Stimulated activated CD4-positive, alpha-beta T cell treated with anti-CD3 and anti-CD28 coated beads, TNF-alpha, amount 100 ng/mL, for 4 hours (primary cell): ENCODE measurements around the gene DNAL1.
"Not testable (repeated sequence)": the region's sequence is repeated elsewhere in the genome, so short reads cannot be mapped to it uniquely, and the experiment has no call there.

Experiments used
- DNase-seq, 3 experiments: peaks; one replicate each; pipeline ENCODE4 v3.0.0-alpha.2; 2020; ENCODE audit warnings: low read depth in 3 of 3

Gene DNAL1

DNA sequence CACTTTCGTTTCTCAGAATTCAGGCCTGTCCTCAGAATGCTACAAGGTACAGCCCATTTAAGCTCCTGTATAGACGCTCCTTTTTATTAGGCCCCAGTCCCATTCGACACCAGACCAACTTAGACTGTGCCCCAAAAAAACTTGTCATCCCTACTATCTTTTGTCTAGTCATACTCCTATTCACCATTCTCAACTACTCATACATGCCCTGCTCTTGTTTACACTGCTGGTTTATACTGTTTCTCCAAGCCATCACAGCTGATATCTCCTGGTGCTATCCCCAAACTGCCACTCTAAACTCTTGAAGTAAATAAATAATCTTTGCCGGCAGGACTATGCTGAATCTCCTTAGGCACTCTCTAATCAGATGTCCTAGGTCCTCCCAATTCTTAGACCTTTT, 63.3 kb downstream of the DNAL1 start:
- DNase-seq, result not testable (repeated sequence)

DNA sequence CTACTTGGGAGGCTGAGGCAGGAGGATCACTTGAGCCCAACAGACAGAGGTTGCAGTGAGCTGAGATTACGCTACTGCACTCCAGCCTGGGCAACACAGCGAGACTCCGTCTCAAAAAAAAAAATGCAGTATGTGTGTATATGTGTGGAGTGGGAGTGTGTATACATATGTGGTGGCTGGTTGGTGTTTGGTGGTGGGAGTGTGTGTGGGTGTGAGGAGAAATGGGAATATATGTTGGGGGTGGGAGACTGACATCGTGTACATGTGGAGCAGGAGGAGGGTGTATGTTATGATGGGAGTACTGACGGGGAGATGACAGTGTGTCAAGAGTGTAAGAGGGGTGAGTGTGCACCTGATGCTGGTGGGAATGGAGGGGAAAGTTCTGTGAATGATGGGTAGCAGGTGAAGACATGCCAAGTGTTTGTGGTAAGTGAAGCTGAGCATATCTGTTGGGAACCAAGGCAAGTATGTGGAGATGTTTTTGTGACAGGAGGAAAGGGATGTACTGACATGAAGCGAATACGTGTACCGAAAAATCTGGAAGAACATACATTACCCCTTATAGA, 65.2 kb downstream of the DNAL1 start:
- DNase-seq, result no peak

DNA sequence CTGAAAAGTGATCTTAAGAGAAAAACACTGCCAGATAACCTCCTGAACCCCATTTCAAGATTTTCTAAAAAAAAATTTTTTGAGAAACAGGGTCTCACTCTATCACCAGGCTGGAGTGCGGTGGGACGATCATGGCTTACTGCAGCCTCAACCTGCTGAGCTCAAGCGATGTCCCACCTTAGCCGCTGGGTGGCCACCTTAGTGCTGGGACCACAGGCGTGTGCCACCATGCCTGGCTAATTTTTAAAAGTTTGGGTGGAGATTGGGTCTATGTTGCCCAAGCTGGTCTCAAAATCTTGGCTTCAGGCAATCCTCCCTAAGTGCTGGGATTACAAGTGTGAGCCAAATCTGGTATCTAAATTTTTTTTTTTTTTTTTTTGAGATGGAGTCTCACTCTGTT, 66.0 kb downstream of the DNAL1 start:
- no peak for DNase-seq

DNA sequence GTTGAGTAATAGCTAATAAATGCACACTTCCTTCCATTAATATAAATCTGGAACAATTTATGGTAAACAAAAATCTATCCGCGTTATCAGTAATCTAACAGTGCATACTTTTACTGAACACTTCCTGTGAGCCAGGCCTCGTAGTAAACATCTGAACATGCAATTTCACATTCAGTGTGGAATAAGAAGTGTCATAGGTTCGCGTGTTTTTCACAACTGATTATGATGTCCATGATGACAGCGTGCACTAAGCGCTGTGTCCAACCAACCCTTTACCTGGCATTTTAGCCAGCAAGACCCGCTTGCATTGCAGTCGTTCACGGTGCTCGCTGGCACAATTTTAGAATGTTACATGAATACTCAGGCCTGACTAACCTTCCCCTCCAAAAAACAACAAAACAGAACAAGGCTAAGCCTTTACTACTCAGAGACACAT, 67.3 kb downstream of the DNAL1 start:
- no peak for DNase-seq

DNA sequence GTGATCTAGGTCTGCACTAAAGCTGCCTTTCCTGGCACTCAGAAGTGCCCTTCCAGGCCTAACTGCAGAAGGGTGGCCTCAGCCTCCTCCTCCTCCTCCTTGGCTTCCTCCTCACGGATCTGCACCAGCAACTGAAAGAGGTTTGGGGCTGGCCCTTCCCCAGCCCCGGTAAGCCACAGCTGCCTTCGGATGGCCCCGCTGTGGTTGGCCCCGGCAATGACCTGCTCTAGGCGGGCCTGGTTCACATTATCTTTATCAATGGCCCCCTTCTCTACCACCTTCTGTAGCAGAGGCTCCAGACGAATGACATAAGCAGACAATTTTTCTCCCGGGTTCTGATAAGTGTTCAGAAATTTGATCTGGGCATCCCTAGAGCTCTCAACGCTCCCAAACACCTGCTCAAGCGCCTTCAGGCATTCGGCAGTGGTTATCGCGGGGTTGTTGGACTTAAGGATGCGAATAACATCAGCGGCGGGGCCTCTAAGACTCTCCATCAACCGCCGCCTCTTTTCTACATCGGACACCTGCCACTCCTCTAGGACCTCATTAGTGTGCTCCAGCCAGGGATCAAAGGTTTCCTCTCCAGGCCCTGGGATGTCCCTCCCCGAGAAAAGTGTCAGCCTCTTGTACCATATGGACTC, 67.9 kb downstream of the DNAL1 start:
- DNase-seq, result peak in 1 of 3 experiments; percentile 12

DNA sequence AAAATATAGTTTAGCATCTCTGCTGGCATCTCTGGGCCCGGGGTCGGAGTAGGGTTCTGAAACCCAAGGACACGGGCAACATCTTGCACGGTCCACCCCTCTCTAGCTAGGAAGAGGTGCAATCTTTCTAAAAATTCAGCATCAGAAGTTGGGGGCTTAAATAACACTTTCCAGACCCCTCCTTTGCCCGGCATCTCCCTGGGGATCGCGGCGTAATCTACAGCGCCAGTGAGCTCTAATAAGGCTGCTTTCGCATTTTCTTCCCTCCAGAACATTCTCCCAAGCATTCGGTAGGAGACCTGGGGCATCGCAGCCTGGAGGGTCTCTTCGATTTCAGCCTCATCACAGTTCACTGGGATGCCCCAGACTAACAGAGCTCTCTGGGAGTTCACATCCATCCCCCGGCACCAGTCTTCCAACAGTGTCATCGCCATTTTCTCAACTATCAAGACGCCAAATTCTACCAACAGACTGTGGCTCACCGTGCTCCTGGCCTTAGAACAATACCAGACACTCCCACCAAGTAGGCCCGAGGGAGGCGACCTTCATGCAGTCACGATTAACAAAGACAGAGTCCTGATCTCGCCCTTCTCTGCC, 68.5 kb downstream of the DNAL1 start:
- no peak for DNase-seq

DNA sequence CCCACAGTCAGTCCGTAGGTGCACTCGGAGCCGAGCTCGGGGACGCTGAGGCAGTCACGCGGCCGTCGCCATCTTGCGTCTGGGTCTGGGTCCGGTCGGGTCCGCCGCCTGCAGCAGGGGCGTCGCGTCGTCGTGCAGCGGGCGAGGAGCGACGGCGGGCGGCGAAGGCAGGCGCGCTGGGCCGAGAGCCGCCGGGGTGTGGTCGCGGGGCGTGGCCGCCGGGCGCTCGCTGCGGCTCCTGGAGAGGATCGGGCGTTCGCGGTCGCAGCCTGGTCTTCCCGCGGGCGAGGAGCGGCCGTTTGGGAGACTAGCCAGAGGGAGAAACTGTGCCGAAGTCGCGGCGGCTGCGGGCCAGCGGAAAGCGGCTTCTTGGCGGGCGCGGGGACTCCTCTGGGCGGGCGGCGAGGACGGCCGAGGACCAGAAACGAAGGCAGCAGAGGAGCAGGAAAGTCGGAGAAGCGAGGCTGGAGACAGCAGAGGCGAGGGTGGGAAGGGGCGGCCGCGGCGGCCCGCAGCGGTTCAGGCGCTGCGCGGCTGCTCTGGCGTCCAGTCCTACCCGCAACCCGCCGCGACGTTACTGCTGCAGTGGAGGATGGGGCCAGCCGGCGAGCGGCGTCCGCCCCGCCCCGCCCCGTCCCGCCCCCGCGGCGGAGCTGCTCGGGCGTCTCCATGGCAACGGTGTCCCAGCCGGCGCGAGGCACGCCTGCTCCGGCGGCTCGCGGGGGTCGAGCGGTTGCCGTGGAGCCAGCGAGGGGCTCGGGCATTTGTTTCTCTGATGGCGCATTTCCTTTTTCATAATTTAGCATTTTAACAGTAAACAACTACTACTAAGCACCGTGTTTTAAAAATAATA, 69.2 kb downstream of the DNAL1 start, which contains the start of gene PNMA1:
TSS of gene PNMA1 (minus strand) at position 582 of the 853 bp plus-strand sequence. CDS start 745 bp downstream, outside the sequence.
- peak; percentile 75 to 77 (median 76) for DNase-seq

DNA sequence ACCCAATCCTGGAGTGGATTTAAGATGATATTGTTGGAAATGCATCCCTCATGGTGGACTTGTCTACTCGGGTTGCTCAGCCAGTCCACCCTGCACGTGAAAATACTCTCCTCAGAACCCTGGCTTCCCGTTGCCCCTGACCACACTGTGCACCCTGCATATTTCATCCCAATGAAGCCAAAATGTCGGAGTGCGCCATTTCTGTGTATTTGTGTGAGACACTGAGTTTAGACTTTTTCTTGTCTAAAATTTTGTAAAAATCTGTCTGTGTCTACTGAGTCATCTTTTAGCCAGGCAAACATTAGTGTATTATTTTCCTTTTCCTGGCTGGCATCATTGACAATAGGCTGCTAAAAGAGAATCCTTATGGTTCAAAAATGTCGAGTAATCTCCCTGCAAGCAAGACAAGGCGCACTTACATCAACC, 69.9 kb downstream of the DNAL1 start:
- no peak for DNase-seq

DNA sequence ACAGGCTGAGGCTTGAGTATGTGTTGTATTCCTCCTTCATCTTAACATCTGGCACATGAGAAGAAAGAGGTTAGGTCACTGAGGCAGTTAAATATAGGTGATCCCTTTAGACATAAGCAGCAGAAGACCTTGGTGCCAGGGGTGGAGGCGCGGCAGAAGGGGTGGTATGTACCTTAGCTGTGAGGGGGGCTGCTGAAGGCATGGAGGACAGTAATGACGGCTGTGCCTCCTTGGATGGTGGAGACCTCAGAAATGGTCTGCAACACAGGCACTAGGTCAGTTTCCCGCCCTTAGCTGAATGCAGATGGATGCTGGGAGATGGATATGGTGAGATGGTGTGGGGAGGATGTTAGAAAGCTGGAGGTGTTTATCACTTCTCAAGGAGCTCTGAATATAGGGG, 70.9 kb downstream of the DNAL1 start:
- DNase-seq, result no peak

DNA sequence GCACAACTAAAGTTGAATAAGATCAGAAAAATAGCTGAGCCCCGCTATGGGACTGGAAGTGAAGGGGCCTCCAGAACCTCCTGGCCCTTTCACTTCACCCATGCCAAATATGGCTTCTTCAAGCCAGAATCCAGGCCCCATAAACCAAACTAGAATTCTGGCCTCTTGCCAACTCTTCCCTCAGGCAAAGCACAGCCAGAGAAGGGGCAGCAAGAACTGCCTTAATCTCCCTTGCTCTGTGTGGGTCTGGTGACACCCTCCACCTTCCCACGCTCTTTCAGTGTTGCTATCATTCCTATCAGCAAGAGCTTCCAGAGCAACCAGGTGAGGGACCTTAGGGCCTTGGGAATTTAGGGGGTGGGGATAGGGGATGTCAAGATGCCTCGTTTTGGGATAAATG, 72.5 kb downstream of the DNAL1 start:
- DNase-seq, result no peak

DNA sequence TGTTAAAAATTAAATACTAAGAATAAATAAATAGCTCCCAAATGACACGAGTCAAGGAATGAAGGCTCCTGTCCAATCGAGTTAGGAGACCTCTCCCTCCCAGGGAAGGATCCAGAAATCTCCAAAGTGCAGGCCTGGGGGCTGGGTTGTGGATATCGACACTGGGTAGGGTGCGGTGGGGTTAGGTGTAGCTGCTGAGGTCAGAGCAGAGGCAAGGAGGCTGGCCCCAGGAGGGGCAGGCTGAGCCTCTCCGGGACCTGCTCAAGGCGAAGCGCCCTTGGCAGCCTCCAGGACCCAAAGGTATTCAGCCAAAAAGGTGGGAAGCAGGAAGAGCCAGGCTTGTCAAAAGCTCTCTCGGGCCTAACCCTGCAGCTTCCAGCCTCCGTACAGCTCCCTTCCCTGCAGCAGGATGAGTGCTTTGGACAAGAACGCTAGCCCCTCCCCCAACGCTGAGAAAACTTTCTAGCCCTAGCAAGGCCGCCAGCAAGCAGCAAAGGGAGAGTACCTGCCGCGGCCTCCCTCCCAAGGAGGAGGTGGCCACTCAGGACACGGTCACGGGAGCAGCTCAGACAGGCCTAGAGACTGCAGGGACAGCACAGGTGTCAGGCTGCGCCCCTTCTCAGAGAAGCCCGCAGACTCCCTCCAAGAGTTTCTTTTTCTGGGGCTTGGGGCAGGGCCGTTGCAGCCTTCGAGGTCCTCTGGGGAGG, 73.1 kb downstream of the DNAL1 start:
- DNase-seq, result no peak

DNA sequence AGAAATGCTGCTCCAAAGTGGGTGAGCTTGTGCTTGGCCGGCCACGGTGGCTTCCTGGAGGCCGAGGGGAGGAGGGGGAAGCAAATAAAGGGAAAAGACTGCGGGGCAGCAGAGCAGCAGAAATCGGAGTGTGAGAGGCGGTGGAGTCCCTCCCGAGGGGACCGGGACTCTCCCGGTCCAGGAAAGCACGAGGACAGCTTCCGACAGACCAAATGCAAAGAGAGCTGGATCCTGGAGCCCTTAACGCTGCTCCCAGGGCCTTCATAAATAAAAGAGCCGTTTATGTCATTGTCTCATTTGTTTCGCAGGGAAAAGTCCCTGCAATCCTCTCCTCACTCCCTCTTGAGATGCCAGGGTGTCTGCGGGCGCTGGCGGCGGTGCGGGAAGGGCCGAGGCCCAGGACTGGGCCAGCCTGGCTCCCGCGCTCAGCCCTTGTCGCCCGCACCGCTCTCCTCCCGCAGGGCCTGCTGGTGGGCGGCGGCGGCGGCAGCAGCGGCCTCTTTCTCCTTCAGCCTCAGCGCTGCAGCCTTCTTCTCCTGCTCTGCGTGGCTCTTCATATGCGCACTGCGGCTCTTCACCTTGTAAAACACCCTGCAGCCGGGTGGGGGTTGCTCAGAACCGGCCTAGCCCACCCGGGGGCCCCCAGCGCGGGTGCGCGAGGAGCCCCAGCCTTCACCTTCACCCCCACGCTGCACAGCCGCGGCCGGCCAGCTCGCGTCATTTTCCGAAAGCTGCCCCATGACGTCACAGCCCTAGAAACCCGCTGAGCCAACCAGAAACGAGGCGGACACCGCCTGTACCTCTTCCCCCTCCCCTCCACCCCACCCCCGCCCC, 73.8 kb downstream of the DNAL1 start:
- no peak for DNase-seq

DNA sequence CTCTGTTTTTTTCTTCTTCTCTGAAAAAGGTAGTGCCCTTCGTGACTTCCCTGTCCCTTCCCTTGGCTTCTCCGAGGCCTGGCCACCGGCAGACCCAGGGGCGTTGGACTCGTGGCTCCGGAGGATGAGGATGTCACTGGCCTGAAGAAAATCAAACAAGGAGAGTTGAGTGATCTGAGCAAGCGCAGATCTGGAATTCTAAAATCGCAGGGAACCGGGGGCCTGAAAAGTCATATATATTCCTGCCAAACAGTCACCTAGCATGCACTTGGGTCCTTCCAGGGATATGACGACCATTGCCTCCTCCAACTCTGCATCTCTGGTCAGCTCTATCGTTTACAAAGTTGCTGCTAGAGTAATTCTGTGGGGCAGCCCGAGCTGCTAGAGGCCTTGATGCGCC, 74.6 kb downstream of the DNAL1 start:
- DNase-seq, result no peak

DNA sequence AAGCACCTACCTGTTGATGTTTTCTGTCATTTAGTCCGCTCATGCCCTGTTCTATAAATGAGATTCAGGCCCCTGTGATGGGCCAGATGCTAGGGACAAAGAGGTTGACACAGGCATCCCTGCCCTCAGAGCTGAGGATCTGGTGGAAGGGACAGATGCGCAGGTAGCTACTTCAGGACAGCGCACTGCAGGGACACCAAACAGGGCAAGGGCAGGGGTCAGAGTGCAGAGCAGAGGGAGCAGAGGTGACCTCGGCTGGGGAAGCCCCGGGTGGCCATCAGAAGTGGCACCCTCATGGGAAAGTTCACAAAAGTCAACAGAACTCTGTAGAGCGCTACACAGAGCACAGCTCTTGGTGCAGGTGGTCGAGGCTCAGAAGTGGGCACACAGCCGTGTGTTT, 75.0 kb downstream of the DNAL1 start:
- no peak for DNase-seq

DNA sequence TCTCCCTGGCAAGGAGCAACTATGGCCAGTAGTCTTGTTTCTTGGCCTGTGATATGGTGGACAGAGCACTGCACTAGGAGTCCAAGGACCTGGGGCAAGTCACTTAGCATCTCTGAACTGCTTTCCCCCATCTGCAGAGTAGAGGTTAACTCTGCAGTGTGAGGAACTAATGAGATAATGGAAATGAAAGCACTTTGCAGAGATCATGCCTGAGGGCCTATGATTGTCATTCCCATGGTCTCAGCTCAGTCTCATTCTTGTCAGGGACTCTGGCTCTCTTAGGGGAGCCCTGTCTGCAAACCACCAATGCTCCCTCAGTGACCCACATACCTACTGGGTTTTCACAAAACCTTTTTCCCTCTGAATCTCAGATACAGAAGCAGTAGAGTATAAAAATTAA, 75.8 kb downstream of the DNAL1 start:
- DNase-seq, result no peak

DNA sequence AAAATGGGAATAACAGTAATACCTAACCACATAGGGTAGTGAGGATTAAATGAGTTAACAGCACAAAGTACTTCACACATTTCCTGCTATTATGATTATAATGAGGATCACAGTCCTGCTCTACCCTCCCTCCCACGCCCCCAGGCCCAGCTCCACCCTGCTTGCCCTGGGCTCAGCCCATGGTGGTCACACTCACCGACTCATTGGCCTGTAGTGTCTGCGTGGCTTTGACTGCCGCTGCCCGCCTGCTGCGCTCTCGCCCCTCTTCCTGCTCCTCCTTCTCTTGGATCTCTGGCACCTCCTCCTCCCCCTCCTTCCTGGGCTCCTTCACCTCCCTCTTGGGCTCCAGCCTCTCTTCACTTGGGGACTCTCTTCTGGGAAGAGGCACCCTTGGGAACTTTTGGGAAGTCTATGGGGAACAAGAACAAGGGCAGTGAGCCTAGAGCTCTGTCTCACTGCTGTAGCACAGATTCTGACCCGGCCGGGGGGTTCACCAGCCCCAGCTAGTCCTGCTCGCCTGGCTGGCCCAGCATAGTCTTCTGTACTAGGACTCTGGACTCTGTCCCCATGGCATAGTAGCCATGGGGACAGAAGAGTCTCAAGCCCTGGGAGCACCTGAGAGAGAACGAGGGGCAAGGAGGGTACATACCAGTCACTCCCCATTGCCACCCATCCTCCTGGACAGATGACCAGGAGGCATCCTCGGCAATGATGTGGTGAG, 76.5 kb downstream of the DNAL1 start:
- DNase-seq, result no peak

DNA sequence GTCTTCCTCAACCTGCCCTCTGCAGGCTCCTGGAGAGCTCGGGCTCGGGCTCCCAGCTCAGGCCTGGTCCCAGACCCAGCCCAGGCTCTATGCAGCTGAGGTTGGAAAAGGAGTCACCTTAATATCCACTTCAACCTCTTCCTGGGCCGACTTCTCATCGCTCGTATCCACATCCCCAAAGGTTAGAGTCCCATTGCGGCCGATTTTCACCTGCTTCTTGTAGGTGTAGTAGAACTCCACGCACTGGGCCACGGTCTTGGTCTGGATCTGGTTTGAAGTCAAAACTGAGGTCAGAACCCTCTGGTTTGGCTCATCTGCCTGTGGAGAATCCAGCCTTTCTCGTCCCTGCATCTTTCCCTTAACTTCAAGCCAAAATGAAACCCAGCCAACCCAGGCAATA, 77.8 kb downstream of the DNAL1 start:
- no peak for DNase-seq

DNA sequence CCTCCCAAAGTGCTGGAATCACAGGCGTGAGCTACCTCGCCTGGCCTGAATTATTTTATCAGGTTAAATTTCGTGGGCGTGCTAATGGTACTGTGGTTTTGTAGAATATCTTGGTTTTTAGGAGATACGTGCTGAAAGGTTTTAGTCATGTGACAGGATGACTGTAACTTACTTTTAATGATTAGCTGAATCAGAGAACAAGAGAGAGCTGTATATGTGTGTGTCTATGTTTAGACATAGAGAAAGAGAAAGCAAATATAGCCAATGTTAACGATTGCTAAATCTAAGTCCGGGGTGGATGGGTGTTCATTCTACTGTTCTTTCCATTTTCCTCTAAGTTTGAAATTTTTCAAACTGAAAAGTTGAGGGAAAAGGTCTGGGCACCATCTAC, 78.6 kb downstream of the DNAL1 start:
- DNase-seq, result no peak

DNA sequence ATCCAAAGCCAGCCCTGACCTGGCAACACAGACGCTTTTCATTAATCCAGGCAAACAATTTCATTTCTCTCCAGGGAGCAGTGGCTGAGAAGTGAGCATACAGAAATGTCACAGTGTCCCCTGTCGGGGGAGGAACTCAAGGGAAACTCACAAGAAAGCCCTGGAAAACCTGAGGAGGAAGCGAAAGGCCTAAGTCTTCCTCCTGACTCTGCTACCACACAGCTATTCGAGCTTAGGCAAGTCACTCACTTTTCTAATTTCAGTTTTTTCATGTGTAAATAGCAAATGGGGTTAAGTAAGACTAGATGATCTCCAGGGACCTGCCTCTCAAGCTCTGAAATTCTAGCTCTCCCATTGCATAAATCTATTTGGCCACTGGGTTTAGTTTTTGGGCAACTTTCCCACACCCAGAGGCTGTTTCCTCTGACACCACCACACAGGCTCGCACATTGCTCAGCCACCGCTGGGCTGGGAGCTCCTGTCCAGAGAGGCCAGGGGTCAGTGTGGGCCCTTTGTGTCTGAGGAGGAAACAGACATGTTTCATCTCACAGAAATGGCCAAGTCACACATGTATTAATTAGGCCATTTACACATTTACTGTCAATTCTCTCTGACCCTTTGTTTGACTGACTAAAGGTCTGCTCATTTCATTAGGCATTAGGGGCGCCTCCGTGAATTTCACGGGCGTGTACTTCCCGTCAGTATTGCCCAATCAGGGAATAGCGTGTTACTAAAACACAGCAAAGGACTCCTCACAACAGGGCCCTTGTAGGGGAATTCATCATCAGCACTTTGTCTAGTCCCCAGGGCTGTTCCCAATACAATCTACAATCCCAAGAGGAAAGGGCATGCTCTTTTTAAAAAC, 79.2 kb downstream of the DNAL1 start:
- no peak for DNase-seq
